HG03469 (cell line): ENCODE measurements around the gene KNDC1.

Source experiments
- ATAC-seq: cut with Tn5 transposase; IDR thresholded peaks from one replicate; pipeline ENCODE4 v1.9.1; 2021; ENCODE audit warnings: mild to moderate bottlenecking, moderate library complexity, moderate number of reproducible peaks; ENCODE audit not compliant: unreplicated experiment

KNDC1 gene

DNA sequence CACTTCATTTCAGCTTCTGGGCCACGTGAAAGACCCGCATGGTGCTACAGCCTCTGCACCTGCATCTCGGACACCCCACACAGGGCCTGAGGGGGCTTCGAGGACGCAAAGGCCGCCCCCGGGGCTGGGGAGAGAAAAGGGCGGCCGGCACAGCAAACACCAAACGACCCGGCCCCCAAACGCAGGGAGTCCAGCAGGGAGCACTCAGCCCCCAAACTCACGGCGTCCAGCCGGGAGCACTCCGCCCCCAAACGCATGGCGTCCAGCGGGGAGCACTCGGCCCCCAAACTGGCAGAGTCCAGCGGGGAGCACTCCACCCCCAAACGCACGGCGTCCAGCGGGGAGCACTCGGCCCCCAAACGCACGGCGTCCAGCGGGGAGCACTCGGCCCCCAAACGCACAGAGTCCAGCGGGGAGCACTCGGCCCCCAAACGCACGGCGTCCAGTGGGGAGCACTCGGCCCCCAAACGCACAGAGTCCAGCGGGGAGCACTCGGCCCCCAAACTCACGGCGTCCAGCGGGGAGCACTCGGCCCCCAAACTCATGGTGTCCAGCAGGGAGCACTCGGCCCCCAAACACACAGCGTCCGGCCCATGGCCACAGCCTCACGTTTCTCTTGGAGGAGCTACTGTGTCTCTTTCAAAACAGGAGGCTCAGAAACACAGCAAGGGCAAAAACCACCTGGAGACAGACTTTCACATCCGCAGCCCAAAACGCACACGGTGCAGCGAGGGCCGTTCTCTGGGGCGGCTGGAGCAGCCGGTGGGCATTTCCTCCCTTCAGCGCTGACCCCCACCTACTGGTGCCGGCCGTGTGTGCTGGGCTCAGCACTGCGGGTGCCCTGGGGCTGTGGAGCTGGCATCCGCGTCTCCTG lies 43.0 kb downstream of the KNDC1 start:
- ATAC-seq, result no peak

DNA sequence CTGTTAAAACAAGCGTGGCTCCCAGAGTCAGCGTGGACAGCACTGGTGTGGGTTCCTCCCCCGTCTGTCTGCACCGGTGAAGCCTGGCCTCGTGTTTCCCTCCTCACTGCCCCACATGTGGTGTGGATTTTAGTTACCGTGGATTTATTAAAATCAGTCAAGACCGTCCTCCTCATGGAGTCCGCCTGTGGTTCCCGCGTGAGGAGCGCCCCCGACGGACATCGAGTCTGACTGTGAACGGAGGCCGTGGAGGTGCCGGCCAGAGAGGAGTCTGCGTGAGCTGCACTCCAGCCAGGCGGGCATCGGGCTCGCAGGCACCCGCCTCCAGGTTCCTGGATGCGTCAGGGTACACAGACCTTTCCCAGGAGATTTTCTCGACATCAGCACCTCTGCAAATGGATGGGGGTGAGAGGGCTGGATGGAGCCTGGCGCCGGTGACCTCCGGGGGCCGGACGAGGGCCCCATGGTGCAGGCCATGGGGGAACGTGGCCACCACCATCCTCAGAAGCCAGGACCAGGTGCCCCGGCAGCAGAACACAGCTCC lies 43.7 kb downstream of the KNDC1 start:
- ATAC-seq, result no peak

GRCh38 chr10:133204226-133205015 lies 44.4 kb downstream of the KNDC1 start:
- no peak for ATAC-seq

- ATAC-seq, result no peak
Observed at GRCh38 chr10:133205146-133205545, 45.1 kb downstream of the KNDC1 start.

- ATAC-seq, result no peak
Observed at GRCh38 chr10:133206356-133207040, 46.5 kb downstream of the KNDC1 start.

DNA sequence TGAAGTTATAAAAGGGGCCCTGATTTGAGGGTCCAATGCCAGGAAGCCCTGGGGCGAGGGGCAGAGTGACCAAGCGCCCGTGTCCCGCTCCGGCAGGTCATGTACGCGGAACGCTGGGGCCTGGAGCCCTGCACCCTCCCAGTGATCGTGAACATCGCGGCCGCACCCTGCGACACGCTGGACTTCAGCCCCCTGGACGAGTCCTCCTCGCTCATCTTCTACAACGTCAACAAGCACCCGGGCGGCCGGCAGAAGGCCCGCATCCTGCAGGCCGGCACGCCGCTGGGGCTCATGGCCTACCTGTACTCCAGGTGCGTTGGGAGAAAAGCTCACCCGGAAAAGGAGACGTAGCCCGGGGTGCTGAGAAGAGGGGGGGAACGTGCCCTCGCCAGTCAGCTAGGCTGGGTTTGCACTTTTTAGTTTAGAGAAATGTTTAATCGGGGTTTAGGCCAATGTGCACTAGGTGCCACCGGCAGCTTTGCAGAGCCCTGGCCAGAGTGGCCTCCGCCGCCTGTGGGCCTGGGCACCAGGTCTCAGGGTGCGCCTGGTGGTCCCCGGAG lies 47.1 kb downstream of the KNDC1 start:
- no peak for ATAC-seq

- ATAC-seq, result no peak
Observed at GRCh38 chr10:133207627-133208026, 47.6 kb downstream of the KNDC1 start.

- no peak for ATAC-seq
Observed at GRCh38 chr10:133208466-133208865, 48.4 kb downstream of the KNDC1 start.

- ATAC-seq, result no peak
Observed at GRCh38 chr10:133209117-133209516, 49.1 kb downstream of the KNDC1 start.

DNA sequence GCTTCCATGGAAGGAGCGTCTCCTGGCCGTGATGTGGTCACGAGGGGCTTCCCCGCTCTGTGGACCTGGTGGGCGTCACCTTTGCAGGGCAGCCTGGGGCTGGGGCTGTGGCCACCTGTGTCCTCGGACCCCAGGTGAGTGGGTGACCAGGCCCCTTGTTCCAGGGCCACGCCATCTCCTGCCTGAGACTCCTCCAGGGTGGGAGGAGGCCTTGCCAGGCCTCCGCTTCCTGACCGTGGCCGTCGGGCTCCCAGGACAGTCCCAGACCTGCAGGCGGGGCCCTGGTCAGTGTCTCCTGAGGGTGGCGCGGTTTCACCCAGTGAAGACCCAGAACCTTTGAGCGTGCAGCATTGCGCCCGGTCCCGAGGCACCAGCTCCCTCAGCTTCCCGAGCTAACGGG lies 49.6 kb downstream of the KNDC1 start:
- no peak for ATAC-seq

DNA sequence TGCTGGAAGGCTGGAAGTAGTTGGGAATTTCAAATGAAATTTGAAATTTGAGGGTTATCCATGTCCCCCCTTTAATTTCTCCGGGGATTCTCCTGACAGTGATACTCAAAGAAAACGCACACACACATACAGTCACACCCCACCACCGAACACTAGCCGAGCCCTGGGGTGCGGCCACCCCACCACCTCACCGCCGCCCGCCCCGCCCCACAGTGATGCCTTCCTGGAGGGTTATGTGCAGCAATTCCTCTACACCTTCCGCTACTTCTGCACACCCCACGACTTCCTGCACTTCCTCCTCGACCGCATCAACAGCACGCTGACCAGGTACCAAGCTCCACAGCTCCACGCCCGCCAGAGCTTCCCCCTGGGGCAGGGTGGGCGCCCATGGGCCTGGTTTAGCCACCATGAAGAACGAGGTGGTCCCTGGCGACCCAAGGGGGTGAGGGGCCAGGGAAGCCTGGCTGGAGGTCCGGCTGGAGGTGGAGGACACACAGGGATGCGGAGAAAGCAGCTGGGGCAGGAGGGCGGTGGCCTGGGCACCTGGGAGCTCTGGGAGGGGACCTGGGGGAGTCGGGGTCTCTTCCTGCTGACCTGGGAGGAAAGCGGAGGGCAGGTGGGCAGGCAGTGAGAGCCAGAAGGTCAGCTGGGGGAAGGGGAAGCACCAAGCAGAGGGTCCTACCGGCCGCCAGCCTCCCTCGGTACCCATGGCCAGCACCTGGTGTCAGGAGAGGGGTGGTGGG lies 50.5 kb downstream of the KNDC1 start:
- ATAC-seq, result no peak

- ATAC-seq, result no peak
Observed at GRCh38 chr10:133211141-133211830, 51.3 kb downstream of the KNDC1 start.

- no peak for ATAC-seq
Observed at GRCh38 chr10:133211959-133212852, 52.2 kb downstream of the KNDC1 start.

- ATAC-seq, result no peak
Observed at GRCh38 chr10:133212853-133213494, 53.0 kb downstream of the KNDC1 start.

DNA sequence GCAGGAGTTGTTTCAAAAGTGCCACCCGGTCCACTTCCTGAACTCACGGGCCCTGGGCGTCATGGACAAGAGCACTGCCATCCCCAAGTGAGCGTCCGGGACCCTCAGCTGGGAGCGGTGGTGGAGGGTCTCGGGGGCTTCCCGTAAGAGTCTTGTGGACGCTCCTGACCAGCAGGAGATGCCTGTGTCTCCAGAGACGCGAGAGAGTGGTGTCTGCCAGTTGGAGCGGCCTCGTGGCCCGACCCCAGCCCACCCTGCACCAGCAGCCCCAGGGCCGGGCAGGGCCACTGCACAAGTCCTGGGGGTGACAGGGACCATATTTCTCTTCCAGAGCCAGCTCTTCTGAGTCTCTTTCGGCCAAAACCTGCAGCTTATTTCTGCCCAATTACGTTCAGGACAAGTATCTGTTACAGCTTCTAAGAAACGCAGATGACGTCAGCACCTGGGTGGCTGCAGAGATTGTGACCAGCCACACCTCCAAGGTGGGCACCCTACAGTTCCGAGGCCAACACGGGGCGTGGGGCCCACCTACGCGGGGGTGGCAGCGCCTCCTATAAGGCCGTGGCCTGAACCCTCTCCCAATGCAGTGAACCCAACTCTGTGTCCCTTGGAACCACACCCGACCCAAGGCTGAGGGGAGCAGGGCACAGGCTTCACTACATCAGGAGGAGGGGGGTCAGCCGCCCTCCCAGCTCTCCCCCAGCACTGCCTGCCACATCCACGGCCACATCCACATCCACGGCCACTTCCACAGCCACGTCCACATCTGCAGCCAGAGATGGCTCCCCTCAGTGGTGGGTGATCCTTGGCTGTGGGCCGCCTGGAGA lies 53.8 kb downstream of the KNDC1 start:
- ATAC-seq, result no peak

DNA sequence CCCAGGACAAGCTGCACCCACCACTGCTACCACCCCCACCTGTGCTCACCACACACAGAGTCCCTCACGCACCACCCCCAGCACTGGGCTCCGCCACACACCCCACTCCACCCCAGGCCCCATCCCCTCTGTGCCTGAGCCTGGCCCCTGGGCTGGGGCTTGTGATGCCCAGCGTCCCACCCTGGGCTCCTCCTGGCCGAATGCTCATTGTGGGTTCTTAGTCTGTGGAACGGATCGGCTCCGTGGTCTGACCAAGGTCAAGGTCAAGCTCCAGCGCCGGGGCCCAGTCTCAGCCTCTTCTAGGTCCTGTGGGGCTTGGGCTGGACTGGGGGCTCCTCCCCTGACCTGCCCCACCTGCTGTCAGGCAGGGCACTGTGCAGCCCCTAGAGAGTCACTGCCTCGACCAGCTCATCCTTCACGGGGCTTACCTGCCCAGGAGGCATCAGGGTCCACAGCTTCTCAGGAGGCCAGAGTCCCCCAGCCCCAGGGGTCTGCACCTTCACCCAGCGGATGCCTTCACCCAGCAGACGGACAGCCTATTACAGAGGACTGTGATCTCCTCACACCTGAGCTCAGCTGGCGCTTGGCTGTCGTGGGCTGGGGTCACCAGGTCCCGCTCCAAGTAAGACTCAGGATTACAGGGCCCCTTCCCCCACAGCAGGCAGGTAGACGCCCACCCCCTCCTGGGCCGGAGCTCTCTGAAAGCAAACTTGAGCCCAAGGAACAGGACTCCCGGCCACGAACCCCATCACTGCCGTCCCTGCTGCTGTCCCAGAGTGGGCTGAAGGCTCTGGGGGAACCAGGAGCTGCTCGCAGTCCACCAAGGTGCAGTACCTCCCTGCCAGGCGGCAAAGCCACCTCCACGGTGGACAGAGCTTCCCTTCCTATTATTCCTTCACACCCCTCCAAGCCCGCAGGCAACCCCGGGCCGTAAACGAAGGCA lies 54.7 kb downstream of the KNDC1 start:
- ATAC-seq, result no peak
